GM12878 (cell line): ENCODE measurements around the gene ENTREP1. TPM values are rescaled to one million over a fixed set of nuclear protein-coding genes. Genes with fewer than 3 reads are reported as not detected.
"Not testable (repeated sequence)": the region's sequence is repeated elsewhere in the genome, so short reads cannot be mapped to it uniquely, and the experiment has no call there.

Experiments used
- ATAC-seq: fragments of 200-7000 bp; cut with Tn5 transposase; 3 replicates; pipeline ENCODE4 v1.9.1; 2020; ENCODE audit warnings: mild to moderate bottlenecking, moderate library complexity
- BruUV-seq: library from RNA; stranded (reverse); fragments of 400-500 nt; replicated peaks from 2 replicates; lab custom pipeline; 2021; lab: Mats Ljungman, UMichigan
- CTCF ChIA-PET: fragments of 300-600 bp; sonication (Branson Sonifier 250); formaldehyde crosslinking; extraction: SDS; loops from one replicate; lab custom pipeline; 2021; ENCODE audit warnings: inconsistent platforms; lab: Yijun Ruan, JAX
- POLR2A ChIA-PET: fragments of 350-600 bp; formaldehyde crosslinking; extraction: SDS; loops from one replicate; lab custom pipeline; 2021; ENCODE audit warnings: inconsistent platforms; lab: Charles Lee
- RAD21 ChIA-PET: fragments of 300-600 bp; sonication (Branson Sonifier 250); formaldehyde crosslinking; loops from one replicate; lab custom pipeline; 2023; ENCODE audit warnings: antibody characterized with exemption; ENCODE audit not compliant: unreplicated experiment; lab: Charles Lee
- SMC1A ChIA-PET: fragments of 300-600 bp; sonication (Branson Sonifier 250); formaldehyde crosslinking; loops from one replicate; lab custom pipeline; 2023; ENCODE audit not compliant: unreplicated experiment, uncharacterized antibody; lab: Charles Lee
- DNase-seq: peaks from one replicate; pipeline ENCODE4 v3.0.0-alpha.2; 2011; ENCODE audit warnings: low read depth, low spot score
- FAIRE-seq: peaks from 3 replicates; lab custom pipeline; 2011; peaks lifted over from hg19 to GRCh38; lab: Jason Lieb, UNC
- H2AFZ ChIP-seq: 2 replicates; pipeline ENCODE4 v1.6.0; 2011; ENCODE audit warnings: low read depth, low read length, control low read depth; ENCODE audit not compliant: control insufficient read depth
- H3K27ac ChIP-seq: 2 replicates; pipeline ENCODE4 v1.5.1; 2011; ENCODE audit warnings: control low read depth; ENCODE audit not compliant: control insufficient read depth, insufficient read depth
- H3K27me3 ChIP-seq, 2 experiments: replicated peaks in 1 of 2; 2 replicates each; pipeline versions ENCODE4 v1.6.0 to v1.6.1; 2011; ENCODE audit warnings: low read length in 1 of 2; ENCODE audit not compliant: control insufficient read depth in 2 of 2, insufficient read depth in 2 of 2
- H3K36me3 ChIP-seq, 2 experiments: 2 replicates each; pipeline ENCODE4 v1.5.1; 2011; ENCODE audit warnings: low read length in 1 of 2; ENCODE audit not compliant: control insufficient read depth in 2 of 2, insufficient read depth in 2 of 2
- H3K4me1 ChIP-seq: 2 replicates; pipeline ENCODE4 v1.6.1; 2011; ENCODE audit warnings: mild to moderate bottlenecking, low read length, moderate library complexity, mixed read lengths; ENCODE audit not compliant: control insufficient read depth, insufficient read depth
- H3K4me2 ChIP-seq: 2 replicates; pipeline ENCODE4 v1.6.0; 2011; ENCODE audit warnings: control low read depth; ENCODE audit not compliant: control insufficient read depth, insufficient read depth
- H3K4me3 ChIP-seq: fragments of 200-600 bp; sonication (generic); 2 replicates; pipeline ENCODE4 v1.5.1; 2016
- H3K79me2 ChIP-seq: 2 replicates; pipeline ENCODE4 v1.6.0; 2011; ENCODE audit warnings: low read length; ENCODE audit not compliant: control insufficient read depth, insufficient read depth
- H3K9ac ChIP-seq: 2 replicates; pipeline ENCODE4 v1.8.0; 2011; ENCODE audit warnings: low read length, control low read depth, mixed read lengths; ENCODE audit not compliant: control insufficient read depth, insufficient read depth
- H3K9me3 ChIP-seq: replicated peaks from 3 replicates; pipeline ENCODE4 v1.5.1; 2011; ENCODE audit warnings: mild to moderate bottlenecking, low read length; ENCODE audit not compliant: control insufficient read depth, insufficient read depth
- H4K20me1 ChIP-seq: 2 replicates; pipeline ENCODE4 v1.6.0; 2011; ENCODE audit not compliant: control insufficient read depth, insufficient read depth
- BACH1 ChIP-seq: fragments of 450-650 bp; IDR thresholded peaks from 2 replicates; pipeline ENCODE4 v1.6.1; 2017; ENCODE audit warnings: mild to moderate bottlenecking, borderline replicate concordance
- E2F8 ChIP-seq: fragments of 450-650 bp; IDR thresholded peaks from 2 replicates; pipeline ENCODE4 v1.6.1; 2018; ENCODE audit warnings: mild to moderate bottlenecking, low read depth, moderate library complexity; ENCODE audit not compliant: partially characterized antibody
- EED ChIP-seq: sonication (generic); IDR thresholded peaks from 2 replicates; pipeline ENCODE4 v1.6.1; 2016; ENCODE audit warnings: antibody characterized with exemption, low read depth
- MEF2B ChIP-seq: fragments of 450-650 bp; IDR thresholded peaks from 2 replicates; pipeline ENCODE4 v1.6.1; 2018; ENCODE audit warnings: mild to moderate bottlenecking, moderate library complexity; ENCODE audit not compliant: partially characterized antibody, poor library complexity, severe bottlenecking
- NR2C1 ChIP-seq: fragments of 450-650 bp; IDR thresholded peaks from 2 replicates; pipeline ENCODE4 v1.6.1; 2017; ENCODE audit warnings: antibody characterized with exemption, mild to moderate bottlenecking, moderate library complexity
- POU2F2 ChIP-seq: IDR thresholded peaks from 3 replicates; pipeline ENCODE4 v1.6.1; 2011; ENCODE audit warnings: low read depth, mild to moderate bottlenecking, low read length, borderline replicate concordance
- RELB ChIP-seq: fragments of 450-650 bp; IDR thresholded peaks from 2 replicates; pipeline ENCODE4 v1.6.1; 2017; ENCODE audit warnings: low read depth, mild to moderate bottlenecking, moderate library complexity
- STAT1 ChIP-seq: fragments of 450-650 bp; conservative IDR thresholded peaks from 2 replicates; pipeline ENCODE4 v1.6.1; 2014; ENCODE audit warnings: antibody characterized with exemption, mild to moderate bottlenecking
- TBL1XR1 ChIP-seq: IDR thresholded peaks from 2 replicates; pipeline ENCODE4 v1.6.1; 2012; ENCODE audit warnings: low read depth, low read length, improper control_type of control experiment
- ZBTB33 ChIP-seq: fragments of 450-650 bp; IDR thresholded peaks from 2 replicates; pipeline ENCODE4 v1.6.1; 2017; ENCODE audit warnings: mild to moderate bottlenecking
- ZSCAN29 ChIP-seq: fragments of 450-650 bp; IDR thresholded peaks from 2 replicates; pipeline ENCODE4 v1.6.1; 2017; ENCODE audit warnings: mild to moderate bottlenecking, moderate library complexity
- WGBS: methylation state at CpG from one replicate; pipeline ENCODE4 v1.1.6; 2016; ENCODE audit warnings: low lambda C conversion rate; ENCODE audit not compliant: insufficient replicate concordance, insufficient coverage; ENCODE audit errors: missing lambda C conversion rate; 5-methylcytosine and 5-hydroxymethylcytosine counted together
- in situ Hi-C: fragments of 300-500 bp; cut with MboI; formaldehyde crosslinking; loops from 9 replicates; pipeline ENCODE4 v1.14.3; 2018; ENCODE audit warnings: mixed read lengths
- intact Hi-C: fragments of 100-400 bp; cut with micrococcal nuclease; formaldehyde crosslinking; loops from one replicate; pipeline ENCODE4 v1.14.2; 2022; ENCODE audit not compliant: unreplicated experiment
- polyA plus RNA-seq, 11 experiments: library from polyadenylated mRNA; depleted of rRNA in 4 of 11; unstranded in 6 of 11; stranded (reverse) in 5 of 11; fragments of >200 nt; fragmentation: Nextera tagmentation in 4 of 11; fragmentation: Illumina TruSeq in 1 of 11; extraction: Ambion mirVana in 4 of 11; extraction: Trizol in 1 of 11; gene quantifications; 1 replicate in 1 of 11; 2 replicates in 10 of 11; pipeline versions ENCODE4 v1.2.1 to v1.2.3, GENCODE V29; 2011 to 2016; ENCODE audit warnings: inconsistent platforms in 2 of 11, missing spikeins in 2 of 11, low read depth in 1 of 11
- total RNA-seq, 4 experiments: library from RNA; depleted of rRNA in 3 of 4; stranded (reverse); fragments of >200 nt in 3 of 4; fragmentation: Illumina TruSeq in 1 of 4; extraction: Trizol in 1 of 4; gene quantifications; 2 replicates each; pipeline versions ENCODE4 v1.2.1 to v1.2.3, GENCODE V29; 2013 to 2021

The ENTREP1 gene
- total and polyA plus RNA-seq, 10 of the 15 experiments (the other 5 are each of a cell fraction or from before 2014, with no cell fraction given) = not detected

GRCh38 chr9:69409936-69410335 is 84.9 kb downstream of the ENTREP1 start:
- ATAC-seq, H3K4me1 ChIP-seq, BruUV-seq, FAIRE-seq, CTCF ChIA-PET, H3K4me2 ChIP-seq, POLR2A ChIA-PET, intact Hi-C loops, H2AFZ ChIP-seq, DNase-seq, H3K9me3 ChIP-seq, H3K79me2 ChIP-seq, H3K9ac ChIP-seq, RAD21 ChIA-PET, H3K27me3 ChIP-seq, H4K20me1 ChIP-seq, H3K27ac ChIP-seq, SMC1A ChIA-PET, H3K4me3 ChIP-seq, H3K36me3 ChIP-seq, in situ Hi-C loops: not testable (repeated sequence)
- WGBS = 56% methylated on average over 6 of the region's 6 CpGs

- CTCF ChIA-PET = interaction anchor here (0.9 kb wide), 1 partner anchor 10 kb away, joined by 3 read pairs; no protein-coding TSS in a partner anchor
- no peaks in the 10 kb centered on the region for H3K36me3 ChIP-seq
- no peak for FAIRE-seq
- TF ChIP-seq BACH1 (no peak), POU2F2 (no peak), ZBTB33 (no peak), ZSCAN29 (no peak), NR2C1 (no peak), RELB (no peak), TBL1XR1 (no peak), MEF2B (no peak), E2F8 (no peak), STAT1 (no peak), EED (no peak)
Observed at GRCh38 chr9:69411246-69411645, 86.2 kb downstream of the ENTREP1 start.

More at GRCh38 chr9:69411246-69411645, 86.2 kb downstream of the ENTREP1 start:
- in situ Hi-C loops = no loop called here
- Histone ChIP-seq H2AFZ (no peak overlapping the region), H3K79me2 (no peaks in the 10 kb centered on the region), H3K4me1 (no peaks in the 10 kb centered on the region), H4K20me1 (no peaks in the 10 kb centered on the region), H3K9ac (no peak overlapping the region), H3K4me2 (no peak overlapping the region), H3K9me3 (no peaks in the 10 kb centered on the region), H3K27me3 (no peaks in the 10 kb centered on the region; a peak in 1 of 4 replicates), H3K27ac (no peak overlapping the region), H3K4me3 (no peak overlapping the region)
- 89% methylated on average over 3 of the region's 3 CpGs for WGBS
- DNase-seq = no peak
- RAD21 ChIA-PET = no interaction called here
- SMC1A ChIA-PET = no interaction called here
- BruUV-seq = no TSS peak
- no peak for ATAC-seq
- POLR2A ChIA-PET = no interaction called here
- intact Hi-C loops = no loop called here
